NCI-H1694 treated with DMSO at 0.1 percent for 48 hours (cell line): ENCODE data around the gene ARHGEF10L.

ENCODE experiments used
- DNase-seq: peaks from one replicate; lab custom pipeline; 2025; lab: John Stamatoyannopoulos, UW

The ARHGEF10L gene

DNA sequence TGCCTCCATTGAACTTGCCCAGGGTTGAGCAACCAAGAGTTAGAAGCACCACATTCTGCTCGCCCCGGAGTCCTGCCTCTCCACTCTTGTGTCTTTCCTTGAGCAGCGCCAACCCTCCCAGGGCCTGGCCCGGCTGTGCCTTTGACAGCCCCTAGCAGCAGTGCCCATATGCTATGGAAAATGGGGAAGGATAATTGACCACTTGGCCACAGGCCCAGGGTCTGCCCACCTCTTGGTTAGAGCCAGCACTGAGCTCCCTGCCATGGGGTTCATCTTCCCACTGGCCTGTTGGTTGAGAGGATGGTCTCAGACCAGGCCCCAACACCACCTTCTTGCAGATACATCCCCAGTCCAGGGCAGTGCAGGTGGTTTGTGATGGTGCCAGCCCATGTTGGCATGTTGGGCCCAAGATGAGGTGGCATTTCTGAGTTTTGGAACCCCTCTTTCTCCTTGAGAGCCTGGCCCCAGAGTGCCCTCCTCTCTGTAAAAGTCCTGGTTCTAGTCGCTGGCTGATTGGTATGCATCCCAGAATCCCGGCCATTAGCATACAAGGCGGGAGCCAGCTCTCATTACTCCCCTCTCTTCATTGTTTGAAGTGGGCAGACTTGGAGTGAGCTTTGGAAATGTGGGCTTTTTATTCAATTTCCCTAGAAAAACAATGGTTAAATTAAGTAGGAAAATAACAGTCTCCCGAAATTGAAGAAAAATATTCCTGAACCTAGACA is 7.6 kb downstream of the ARHGEF10L start:
- no peak for DNase-seq

DNA sequence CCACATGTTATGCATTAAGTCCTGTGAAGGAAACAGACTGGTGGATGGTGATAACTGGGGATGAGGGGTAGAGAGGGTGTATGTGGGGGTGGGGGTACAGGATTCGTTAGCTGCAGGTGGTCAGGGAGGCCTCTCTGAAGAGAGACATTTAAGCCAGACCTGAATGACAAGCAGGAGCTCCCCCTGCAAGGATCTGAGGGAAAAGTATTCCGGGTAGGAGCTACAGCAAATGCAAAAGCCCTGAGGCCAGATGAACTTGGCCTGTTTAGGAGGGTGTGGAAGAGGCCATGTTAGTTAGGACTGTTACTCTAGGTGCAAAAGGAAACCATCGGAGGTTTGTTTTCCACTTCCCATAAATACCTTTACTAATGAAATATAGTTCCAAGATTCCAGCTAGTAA is 9.9 kb downstream of the ARHGEF10L start:
- no peak for DNase-seq

DNA sequence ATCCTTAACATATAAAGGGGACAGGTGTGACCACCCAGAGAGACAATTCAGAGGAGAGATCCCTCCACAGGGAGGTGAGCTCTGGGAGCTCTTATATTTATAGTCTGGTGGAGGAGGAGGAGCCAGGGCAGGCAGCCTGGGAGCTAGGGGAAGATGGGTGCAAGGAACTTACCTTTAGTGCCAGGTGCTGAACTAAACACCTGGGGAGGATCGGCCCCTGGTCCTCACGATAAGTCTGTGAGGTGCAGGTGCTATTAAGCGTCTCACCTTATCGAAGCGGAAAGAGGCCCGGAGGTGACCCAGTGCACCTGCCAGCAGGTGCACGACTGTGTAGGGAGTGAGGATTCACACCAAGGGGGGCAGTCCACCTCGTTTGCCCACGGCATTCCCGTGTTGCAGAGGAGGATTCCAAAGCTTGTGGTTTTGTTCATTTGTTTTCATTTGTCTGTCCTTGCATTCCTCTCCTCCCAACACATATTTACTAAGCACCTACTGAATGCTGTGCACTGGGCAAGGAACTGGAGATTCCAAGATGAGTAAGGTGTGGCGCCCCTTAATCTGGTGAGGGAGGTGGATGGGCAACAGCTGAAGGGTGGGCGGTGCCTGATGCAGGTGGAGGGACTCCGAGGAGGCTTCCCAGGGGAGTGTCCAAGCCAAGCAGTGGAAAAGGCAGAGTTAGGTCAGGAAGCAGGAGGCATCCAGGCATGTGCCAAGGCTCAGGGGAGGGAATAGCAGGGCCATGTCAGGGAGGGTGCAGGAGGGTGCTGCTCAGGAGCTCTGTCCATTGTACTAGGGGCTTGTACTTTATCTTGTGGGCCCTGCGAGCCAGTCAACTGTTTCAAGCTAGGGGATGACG is 11.5 kb downstream of the ARHGEF10L start:
- no peak for DNase-seq

GRCh38 chr1:17551755-17552234 is 12.3 kb downstream of the ARHGEF10L start:
- DNase-seq: peak; percentile 83

DNA sequence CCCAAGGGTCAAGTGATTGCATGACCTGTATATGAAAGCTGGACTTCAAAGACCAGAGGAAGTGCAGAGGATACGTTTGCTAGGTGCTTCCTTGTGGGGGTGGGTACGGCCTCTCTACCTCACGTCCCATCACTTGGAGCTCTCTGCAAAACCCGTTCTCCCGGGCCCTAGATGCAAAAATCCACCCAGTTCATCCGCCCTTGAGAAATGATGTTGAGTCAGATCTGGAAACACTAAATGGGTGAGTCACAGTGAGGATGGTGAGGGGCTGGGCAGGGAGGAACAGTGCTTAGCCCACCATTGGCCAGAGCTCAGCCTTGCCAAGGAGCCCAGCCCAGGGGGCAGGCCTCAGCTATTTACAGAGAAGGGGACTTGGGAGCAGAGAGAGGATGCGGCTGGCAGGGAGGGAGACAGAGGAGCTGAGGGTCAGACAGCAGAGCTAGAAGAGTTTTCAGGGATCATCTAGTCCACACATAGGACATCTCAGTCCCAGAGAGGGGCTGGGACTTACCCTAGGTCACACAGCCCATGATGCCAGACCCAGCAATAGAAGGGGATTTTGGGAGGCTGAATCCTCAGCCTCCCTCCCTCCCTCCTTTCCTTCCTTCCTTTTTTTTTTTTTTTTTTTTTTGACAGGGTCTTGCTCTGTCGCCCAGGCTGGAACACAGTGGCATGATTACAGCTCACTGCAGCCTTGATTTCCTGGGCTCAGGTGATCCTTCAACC is 14.6 kb downstream of the ARHGEF10L start:
- no peak for DNase-seq

- no peak for DNase-seq
These were observed 15.5 kb downstream of the ARHGEF10L start for GRCh38 chr1:17554954-17555353.

GRCh38 chr1:17557986-17558385 is 18.5 kb downstream of the ARHGEF10L start:
- DNase-seq: no peak

GRCh38 chr1:17558541-17558940 is 19.0 kb downstream of the ARHGEF10L start:
- no peak for DNase-seq

DNA sequence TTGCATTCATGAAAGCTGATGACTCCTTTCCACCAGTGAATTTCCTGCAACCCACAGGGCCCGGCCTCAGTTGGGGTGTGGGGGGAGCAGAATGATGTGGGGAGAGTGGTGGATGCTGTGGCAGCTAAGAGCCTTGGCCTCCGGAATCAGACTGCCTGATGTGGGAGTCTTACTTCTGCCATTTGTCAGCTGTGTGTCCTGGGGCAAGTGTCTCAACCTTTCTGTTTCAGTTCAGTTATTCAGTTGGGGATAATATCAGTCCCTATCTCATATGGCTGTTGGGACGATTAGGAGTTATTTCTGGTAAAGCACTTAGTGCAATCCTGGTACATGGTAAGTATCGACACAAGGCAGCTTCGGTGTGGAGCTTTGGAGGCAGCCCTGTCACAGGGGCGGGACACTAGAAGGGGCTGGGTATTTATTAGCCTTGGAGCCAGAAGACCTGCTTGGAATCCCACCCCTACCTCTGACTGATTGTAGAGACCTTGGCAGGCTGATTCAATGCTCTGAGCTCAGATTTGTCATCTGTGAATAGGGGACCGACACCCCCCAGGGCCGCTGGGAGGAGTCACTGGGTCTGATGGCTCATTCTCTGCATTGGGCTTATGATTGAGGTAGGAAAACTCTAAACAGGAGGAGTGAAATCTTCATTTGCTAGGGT is 19.6 kb downstream of the ARHGEF10L start:
- no peak for DNase-seq

GRCh38 chr1:17559615-17560419 is 20.3 kb downstream of the ARHGEF10L start:
- no peak for DNase-seq

DNA sequence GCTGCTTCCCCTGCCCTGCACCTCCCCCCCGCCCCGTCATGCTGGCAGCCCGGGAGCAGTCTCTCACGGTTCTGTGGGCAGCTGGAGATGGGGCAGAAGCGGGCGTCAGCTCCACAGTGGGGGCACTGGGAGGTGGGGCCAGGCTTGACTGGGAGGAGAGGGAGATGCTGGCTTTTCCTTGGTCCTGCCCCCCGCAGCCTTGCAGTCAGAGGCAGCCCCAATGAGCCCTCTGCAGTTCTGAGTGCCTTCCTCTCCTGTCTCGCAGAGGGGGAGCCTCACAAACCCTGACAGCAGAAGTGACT is 21.7 kb downstream of the ARHGEF10L start:
- no peak for DNase-seq

DNA sequence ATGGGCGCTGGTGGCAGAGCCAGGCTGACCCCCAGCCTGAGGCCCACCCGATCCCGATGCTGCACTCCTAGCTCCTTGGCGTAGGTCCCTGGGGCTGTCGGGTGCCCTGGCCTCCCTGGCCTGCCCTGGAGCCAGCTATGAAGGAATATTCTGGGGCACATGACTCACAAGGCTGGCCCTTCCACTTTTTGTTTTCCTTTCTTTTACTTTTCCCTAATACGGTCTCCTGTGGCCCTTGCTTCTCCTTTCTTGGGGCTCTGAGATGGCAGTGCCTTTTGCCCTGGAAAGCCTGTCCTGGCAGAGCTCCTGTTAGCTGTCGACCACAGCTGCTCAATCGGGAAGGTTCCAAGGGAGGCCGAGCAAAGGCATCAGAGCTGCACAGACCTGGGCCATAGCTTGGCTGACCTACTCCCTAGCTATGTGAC is 22.1 kb downstream of the ARHGEF10L start:
- DNase-seq: no peak

- no peak for DNase-seq
These were observed 22.9 kb downstream of the ARHGEF10L start for GRCh38 chr1:17562375-17562774.

DNA sequence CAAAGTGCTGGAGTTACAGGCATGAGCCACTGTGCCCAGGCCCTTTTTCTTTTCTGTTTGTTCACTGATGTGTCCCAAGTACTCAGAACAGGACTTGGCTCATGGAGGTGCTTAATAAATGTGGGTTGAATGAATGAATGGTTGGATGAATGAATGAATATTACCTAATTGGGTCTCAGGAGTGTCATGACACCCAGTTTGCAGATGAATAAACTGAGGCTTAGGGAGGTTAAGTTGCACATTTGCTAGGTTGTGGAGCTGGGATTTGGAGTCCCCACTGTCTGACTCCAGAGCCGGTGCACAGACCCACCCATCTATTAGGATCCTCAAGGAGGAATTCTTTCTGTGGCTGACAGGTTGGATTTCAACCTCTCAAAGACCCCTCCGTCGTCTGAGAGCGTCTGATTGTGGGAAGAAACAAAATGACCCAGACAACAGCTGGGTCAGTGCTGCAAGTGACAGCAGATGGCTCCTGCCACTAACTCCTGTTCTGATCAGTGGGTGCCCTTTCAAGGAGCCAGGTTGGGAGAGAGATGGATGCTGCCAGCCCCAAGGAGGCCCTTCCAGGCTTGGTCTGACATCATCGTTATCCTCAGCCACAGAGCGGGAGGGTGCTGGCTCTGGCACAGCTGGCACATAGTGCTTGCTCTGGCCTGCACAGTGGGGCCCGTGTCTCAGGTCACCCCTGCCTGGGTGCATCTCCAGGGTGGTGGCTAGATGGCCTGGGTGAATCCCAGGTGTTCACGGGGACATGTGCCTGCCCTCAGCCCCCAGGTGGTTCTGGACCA is 24.2 kb downstream of the ARHGEF10L start:
- no peak for DNase-seq

- no peak for DNase-seq
These were observed 25.2 kb downstream of the ARHGEF10L start for GRCh38 chr1:17564458-17565393.

- DNase-seq: no peak
These were observed 26.2 kb downstream of the ARHGEF10L start for GRCh38 chr1:17565461-17566252.

- no peak for DNase-seq
These were observed 26.9 kb downstream of the ARHGEF10L start for GRCh38 chr1:17566417-17566816.

- DNase-seq: no peak
These were observed 27.4 kb downstream of the ARHGEF10L start for GRCh38 chr1:17566892-17567291.

DNA sequence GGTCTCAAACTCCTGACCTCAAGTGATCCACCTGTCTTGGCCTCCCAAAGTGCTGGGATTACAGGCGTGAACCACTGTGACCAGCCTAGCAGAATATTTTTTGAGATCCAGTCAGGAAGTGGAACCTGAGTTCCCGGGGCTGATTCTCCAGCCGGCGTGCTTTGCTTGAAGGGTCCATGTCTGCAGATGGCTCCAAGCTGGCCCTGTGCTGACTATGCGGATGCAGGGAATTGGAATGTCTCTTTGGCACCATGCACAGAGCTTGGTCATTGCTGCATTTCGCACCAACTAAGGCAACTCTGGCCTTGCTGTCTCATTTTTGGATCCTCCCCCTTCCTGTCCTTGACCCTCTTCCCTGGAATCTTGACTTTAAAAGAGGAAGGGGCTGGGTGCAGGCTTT is 28.1 kb downstream of the ARHGEF10L start:
- DNase-seq: no peak
